Measurements from ENCODE around the gene DDX49. TPM values are rescaled to one million over a fixed set of nuclear protein-coding genes. Genes with fewer than 3 reads are reported as not detected.

DDX49 gene
- total and polyA plus RNA-seq, 9 of the 15 experiments (the other 6 are each of a cell fraction or from before 2014, with no cell fraction given), result 1.1 to 113 (median 45.7) TPM

DNA sequence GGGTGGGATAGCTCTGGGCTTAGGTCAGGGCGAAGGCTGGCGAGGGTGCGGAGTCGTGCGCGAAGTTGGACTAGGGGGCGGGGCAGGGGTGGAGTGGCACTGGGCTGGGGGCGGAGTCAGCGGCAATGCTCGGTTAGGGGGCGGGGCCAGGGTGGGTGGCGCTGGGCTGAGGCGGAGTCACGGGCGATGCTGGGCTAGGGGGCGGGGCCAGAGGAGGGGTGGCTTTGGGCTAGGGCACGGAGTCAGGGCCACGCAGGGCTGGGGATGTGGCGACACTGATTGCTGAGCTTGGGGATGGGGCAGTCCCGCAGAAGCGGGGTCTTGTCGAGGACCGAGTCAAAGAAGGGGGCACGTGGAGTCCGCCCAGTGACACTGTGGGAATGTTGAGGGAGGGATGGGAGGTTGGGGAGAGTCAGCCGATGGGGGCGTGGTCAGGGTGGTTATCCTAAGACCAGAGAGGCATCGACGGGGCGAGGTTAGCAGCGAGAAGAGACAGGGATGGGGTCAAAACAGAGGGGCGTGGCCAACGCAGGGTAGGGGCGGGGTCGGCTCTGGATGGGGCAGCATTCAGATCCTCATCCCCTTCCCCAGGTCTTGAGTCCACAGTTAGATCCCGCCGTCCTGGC, 12.8 kb downstream of the DDX49 start (continued):
- TF ChIP-seq TOE1 (IDR thresholded peaks at IDR 0.05; ENCODE audit: borderline replicate concordance) (peak; percentile 58), TOE1 (CRISPR knock-in tag; IDR thresholded peaks at IDR 0.05; ENCODE audit: borderline replicate concordance, low read depth) (0 out of 2 replicates have a peak, but pooled peaks have one; percentile 37), ZNF77 (CRISPR knock-in tag; IDR thresholded peaks at IDR 0.05) (no peak), NFIC (IDR thresholded peaks at IDR 0.05) (0 out of 2 replicates have a peak, but pooled peaks have one; percentile 20), ZNF324 (CRISPR knock-in tag; IDR thresholded peaks at IDR 0.05) (no peak), HDGF (IDR thresholded peaks at IDR 0.05) (peak; percentile 83; the same call in 1 of the 2 replicates), TEAD1 (CRISPR knock-in tag; IDR thresholded peaks at IDR 0.05) (no peak), CHD1 (IDR thresholded peaks at IDR 0.05; ENCODE audit: low read length) (no peak), LARP7 (IDR thresholded peaks at IDR 0.05) (0 out of 2 replicates have a peak, but pooled peaks have one; percentile 19), HMGN3 (IDR thresholded peaks at IDR 0.05; ENCODE audit: borderline replicate concordance, extremely low read depth, insufficient read length, low read depth, low read length) (peak; percentile 38), ZNF175 (CRISPR knock-in tag; IDR thresholded peaks at IDR 0.05; ENCODE audit: low read depth) (no peak), HDAC1 (IDR thresholded peaks at IDR 0.05) (peak in 1 of 2 experiments; percentile 93; a peak in 2 of 4 replicates), HDAC2 (IDR thresholded peaks at IDR 0.05) (peak; percentile 73), ZNF12 (CRISPR knock-in tag; IDR thresholded peaks at IDR 0.05) (no peak), RCOR1 (IDR thresholded peaks at IDR 0.05; ENCODE audit: borderline replicate concordance in 1 of 2, low read depth in 2 of 2, low read length in 2 of 2) (0 out of 4 replicates have a peak, but pooled peaks of 1 of the 2 experiments have one; percentile 7), KLF16 (IDR thresholded peaks at IDR 0.05) (no peak), ELF4 (CRISPR knock-in tag; IDR thresholded peaks at IDR 0.05) (0 out of 2 replicates have a peak, but pooled peaks have one; percentile 16), MYC (IDR thresholded peaks at IDR 0.05; ENCODE audit: low read depth, low read length) (peak; percentile 38; the same call in 1 of the 2 replicates), MYC (CRISPR knock-in tag; IDR thresholded peaks at IDR 0.05; ENCODE audit: borderline replicate concordance, low read depth) (no peak), CTBP1 (IDR thresholded peaks at IDR 0.05; ENCODE audit: borderline replicate concordance) (peak; percentile 79), MEIS2 (IDR thresholded peaks at IDR 0.05; ENCODE audit: partially characterized antibody) (no peak), KAT7 (CRISPR knock-in tag; IDR thresholded peaks at IDR 0.05; ENCODE audit: borderline replicate concordance) (no peak)
- TF ChIP-seq, protein P1, sequence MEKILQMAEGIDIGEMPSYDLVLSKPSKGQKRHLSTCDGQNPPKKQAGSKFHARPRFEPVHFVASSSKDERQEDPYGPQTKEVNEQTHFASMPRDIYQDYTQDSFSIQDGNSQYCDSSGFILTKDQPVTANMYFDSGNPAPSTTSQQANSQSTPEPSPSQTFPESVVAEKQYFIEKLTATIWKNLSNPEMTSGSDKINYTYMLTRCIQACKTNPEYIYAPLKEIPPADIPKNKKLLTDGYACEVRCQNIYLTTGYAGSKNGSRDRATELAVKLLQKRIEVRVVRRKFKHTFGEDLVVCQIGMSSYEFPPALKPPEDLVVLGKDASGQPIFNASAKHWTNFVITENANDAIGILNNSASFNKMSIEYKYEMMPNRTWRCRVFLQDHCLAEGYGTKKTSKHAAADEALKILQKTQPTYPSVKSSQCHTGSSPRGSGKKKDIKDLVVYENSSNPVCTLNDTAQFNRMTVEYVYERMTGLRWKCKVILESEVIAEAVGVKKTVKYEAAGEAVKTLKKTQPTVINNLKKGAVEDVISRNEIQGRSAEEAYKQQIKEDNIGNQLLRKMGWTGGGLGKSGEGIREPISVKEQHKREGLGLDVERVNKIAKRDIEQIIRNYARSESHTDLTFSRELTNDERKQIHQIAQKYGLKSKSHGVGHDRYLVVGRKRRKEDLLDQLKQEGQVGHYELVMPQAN (IDR thresholded peaks at IDR 0.05; ENCODE audit: borderline replicate concordance), result peak; percentile 84
- TF ChIP-seq, protein P2, sequence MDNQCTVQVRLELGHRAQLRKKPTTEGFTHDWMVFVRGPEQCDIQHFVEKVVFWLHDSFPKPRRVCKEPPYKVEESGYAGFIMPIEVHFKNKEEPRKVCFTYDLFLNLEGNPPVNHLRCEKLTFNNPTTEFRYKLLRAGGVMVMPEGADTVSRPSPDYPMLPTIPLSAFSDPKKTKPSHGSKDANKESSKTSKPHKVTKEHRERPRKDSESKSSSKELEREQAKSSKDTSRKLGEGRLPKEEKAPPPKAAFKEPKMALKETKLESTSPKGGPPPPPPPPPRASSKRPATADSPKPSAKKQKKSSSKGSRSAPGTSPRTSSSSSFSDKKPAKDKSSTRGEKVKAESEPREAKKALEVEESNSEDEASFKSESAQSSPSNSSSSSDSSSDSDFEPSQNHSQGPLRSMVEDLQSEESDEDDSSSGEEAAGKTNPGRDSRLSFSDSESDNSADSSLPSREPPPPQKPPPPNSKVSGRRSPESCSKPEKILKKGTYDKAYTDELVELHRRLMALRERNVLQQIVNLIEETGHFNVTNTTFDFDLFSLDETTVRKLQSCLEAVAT (IDR thresholded peaks at IDR 0.05), result peak in 1 of 2 experiments; percentile 25; a peak in 1 of 4 replicates
- TF ChIP-seq, protein P3, sequence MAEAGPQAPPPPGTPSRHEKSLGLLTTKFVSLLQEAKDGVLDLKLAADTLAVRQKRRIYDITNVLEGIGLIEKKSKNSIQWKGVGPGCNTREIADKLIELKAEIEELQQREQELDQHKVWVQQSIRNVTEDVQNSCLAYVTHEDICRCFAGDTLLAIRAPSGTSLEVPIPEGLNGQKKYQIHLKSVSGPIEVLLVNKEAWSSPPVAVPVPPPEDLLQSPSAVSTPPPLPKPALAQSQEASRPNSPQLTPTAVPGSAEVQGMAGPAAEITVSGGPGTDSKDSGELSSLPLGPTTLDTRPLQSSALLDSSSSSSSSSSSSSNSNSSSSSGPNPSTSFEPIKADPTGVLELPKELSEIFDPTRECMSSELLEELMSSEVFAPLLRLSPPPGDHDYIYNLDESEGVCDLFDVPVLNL (CRISPR knock-in tag; IDR thresholded peaks at IDR 0.05; ENCODE audit: low read depth), result no peak

All from K562 (cell line).